ENCODE results near the gene FITM2. TPM values are rescaled to one million over a fixed set of nuclear protein-coding genes. Genes with fewer than 3 reads are reported as not detected.

Gene FITM2
- total RNA-seq, 1 donor from 2014 or later, result 8.9 TPM

GRCh38 chr20:44343162-44343675, 32.2 kb upstream of the FITM2 start:
- H3K9me3 Mint-ChIP-seq (ENCODE audit: unreplicated experiment), result no peaks in the 10 kb centered on the region
- H3K27ac Mint-ChIP-seq (ENCODE audit: unreplicated experiment), result no peak overlapping the region
- no peak overlapping the region for H3K4me3 Mint-ChIP-seq (ENCODE audit: unreplicated experiment)
- no peak for TF ChIP-seq CTCF (IDR thresholded peaks at IDR 0.05)
- H3K4me1 Mint-ChIP-seq (ENCODE audit: unreplicated experiment), result no peaks in the 10 kb centered on the region
- no peaks in the 10 kb centered on the region for H3K36me3 Mint-ChIP-seq (ENCODE audit: unreplicated experiment)
- no peak for DNase-seq (ENCODE audit: extremely low spot score, unreplicated experiment)
- peaks cover 7% of the 10 kb centered on the region for H3K27me3 Mint-ChIP-seq (ENCODE audit: unreplicated experiment)

DNA sequence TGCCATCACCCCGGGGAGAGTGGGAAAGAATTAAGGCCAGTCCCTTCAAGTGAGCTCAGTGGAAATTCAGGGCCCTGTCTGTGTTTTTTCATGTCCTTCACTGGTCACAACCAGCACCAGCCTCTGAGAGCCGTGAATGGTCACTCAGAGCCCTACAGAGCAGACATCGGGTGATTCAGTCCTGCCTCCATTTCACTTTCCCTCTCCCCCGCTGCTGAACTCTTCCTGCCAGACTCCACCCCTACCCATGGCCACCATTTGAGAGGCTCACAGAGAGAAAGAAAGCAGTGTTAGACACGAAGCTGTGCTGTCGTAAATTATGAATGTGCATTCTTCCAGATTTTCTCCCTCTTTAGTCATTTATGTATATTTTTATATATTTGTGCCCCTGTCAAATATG, 31.2 kb upstream of the FITM2 start:
- no peaks in the 10 kb centered on the region for H3K36me3 Mint-ChIP-seq (ENCODE audit: unreplicated experiment)
- no peak overlapping the region for H3K4me3 Mint-ChIP-seq (ENCODE audit: unreplicated experiment)
- H3K4me1 Mint-ChIP-seq (ENCODE audit: unreplicated experiment), result no peaks in the 10 kb centered on the region
- no peaks in the 10 kb centered on the region for H3K9me3 Mint-ChIP-seq (ENCODE audit: unreplicated experiment)
- no peak for DNase-seq (ENCODE audit: extremely low spot score, unreplicated experiment)
- H3K27ac Mint-ChIP-seq (ENCODE audit: unreplicated experiment), result no peak overlapping the region
- H3K27me3 Mint-ChIP-seq (ENCODE audit: unreplicated experiment), result peaks cover 10% of the 10 kb centered on the region
- no peak for TF ChIP-seq CTCF (IDR thresholded peaks at IDR 0.05)

DNA sequence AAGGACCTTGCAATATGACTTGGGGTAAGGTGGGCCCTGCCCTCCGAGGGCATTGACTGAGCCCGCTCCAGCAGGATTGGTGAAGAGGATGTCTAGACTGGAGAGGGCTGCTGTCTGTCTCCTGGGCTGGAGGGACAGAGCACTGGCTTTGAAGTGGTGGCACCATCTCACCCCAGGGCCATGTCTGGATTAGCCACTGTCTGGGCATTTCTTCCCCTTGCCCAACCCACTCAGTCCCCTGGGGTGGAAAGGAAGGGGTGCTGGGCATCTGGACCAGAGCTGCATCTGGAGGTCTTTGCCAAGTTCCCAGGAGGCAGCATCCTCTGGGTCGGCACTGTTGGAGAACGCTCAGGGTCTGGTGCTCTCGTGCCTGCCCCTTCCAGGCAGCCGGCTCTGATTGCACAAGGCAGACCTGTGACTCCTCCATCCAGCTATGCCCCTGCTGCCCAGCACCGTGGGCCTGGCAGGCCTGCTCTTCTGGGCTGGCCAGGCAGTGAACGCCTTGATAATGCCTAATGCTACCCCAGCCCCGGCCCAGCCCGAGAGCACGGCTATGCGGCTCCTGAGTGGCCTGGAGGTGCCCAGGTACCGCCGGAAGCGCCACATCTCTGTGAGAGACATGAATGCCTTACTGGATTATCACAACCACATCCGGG, 25.9 kb upstream of the FITM2 start, which contains the start of gene R3HDML:
Gene R3HDML (plus strand): TSS at position 319 of the 656 bp plus-strand sequence. CDS start 115 bp downstream, at position 434.
- Mint-ChIP-seq H3K27ac (ENCODE audit: unreplicated experiment) (no peak within 1 kb of the TSS), H3K4me3 (ENCODE audit: unreplicated experiment) (no peak within 1 kb of the TSS), H3K4me1 (ENCODE audit: unreplicated experiment) (no peaks in the 10 kb centered on the region), H3K9me3 (ENCODE audit: unreplicated experiment) (no peaks in the 10 kb centered on the region), H3K27me3 (ENCODE audit: unreplicated experiment) (peaks cover 24% of the 10 kb centered on the region), H3K36me3 (ENCODE audit: unreplicated experiment) (no peaks in the 10 kb centered on the region)
- no peak for TF ChIP-seq CTCF (IDR thresholded peaks at IDR 0.05)
- no peak for DNase-seq (ENCODE audit: extremely low spot score, unreplicated experiment)

- Mint-ChIP-seq H3K27me3 (ENCODE audit: unreplicated experiment) (peaks cover 27% of the 10 kb centered on the region), H3K4me1 (ENCODE audit: unreplicated experiment) (no peaks in the 10 kb centered on the region), H3K4me3 (ENCODE audit: unreplicated experiment) (no peak overlapping the region), H3K36me3 (ENCODE audit: unreplicated experiment) (no peaks in the 10 kb centered on the region), H3K27ac (ENCODE audit: unreplicated experiment) (no peak overlapping the region), H3K9me3 (ENCODE audit: unreplicated experiment) (no peaks in the 10 kb centered on the region)
- no peak for TF ChIP-seq CTCF (IDR thresholded peaks at IDR 0.05)
- DNase-seq (ENCODE audit: extremely low spot score, unreplicated experiment), result no peak
These were observed 25.1 kb upstream of the FITM2 start for GRCh38 chr20:44336086-44336485.

DNA sequence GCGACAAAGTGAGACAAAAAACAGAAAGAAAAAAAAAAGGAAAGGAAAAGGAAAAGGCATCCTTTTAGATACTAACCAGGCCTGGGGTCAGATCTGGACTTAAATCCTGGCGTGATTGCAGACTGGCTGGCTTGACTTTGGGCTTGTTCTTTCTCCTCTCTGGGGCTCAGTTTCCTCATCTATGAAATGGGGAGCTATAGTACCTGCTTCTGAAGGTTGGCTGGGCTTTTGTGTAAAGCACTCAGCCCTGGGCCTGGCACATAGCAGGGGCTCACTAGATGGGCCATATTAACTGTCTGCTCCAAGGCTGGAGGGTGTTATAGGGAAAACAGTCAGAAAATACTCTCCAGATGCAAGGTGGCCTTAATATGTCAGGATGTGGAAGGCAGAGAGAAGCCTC, 24.7 kb upstream of the FITM2 start:
- no peak overlapping the region for H3K4me3 Mint-ChIP-seq (ENCODE audit: unreplicated experiment)
- no peaks in the 10 kb centered on the region for H3K4me1 Mint-ChIP-seq (ENCODE audit: unreplicated experiment)
- no peak overlapping the region for H3K27ac Mint-ChIP-seq (ENCODE audit: unreplicated experiment)
- no peak for TF ChIP-seq CTCF (IDR thresholded peaks at IDR 0.05)
- H3K27me3 Mint-ChIP-seq (ENCODE audit: unreplicated experiment), result peaks cover 27% of the 10 kb centered on the region
- H3K9me3 Mint-ChIP-seq (ENCODE audit: unreplicated experiment), result no peaks in the 10 kb centered on the region
- no peaks in the 10 kb centered on the region for H3K36me3 Mint-ChIP-seq (ENCODE audit: unreplicated experiment)
- DNase-seq (ENCODE audit: extremely low spot score, unreplicated experiment), result no peak

Measured in osteocyte (in vitro differentiated cells).